DMS114 treated with DMSO at 0.1 percent for 48 hours (cell line): ENCODE results near the gene OSBPL1A.
A peak's percentile ranks its signal among the peaks of the same experiment; 100 is the strongest.
"Not testable (repeated sequence)": the region's sequence is repeated elsewhere in the genome, so short reads cannot be mapped to it uniquely, and the experiment has no call there.

Experiments used
- DNase-seq: peaks from one replicate; lab custom pipeline; 2025; ENCODE audit not compliant: unreplicated experiment; lab: John Stamatoyannopoulos, UW

Gene OSBPL1A

GRCh38 chr18:24189664-24190346 lies 207.8 kb downstream of the OSBPL1A start:
- DNase-seq: no peak

- DNase-seq: no peak
These were observed 208.6 kb downstream of the OSBPL1A start for GRCh38 chr18:24189007-24189528.

- DNase-seq: no peak
These were observed 209.5 kb downstream of the OSBPL1A start for GRCh38 chr18:24188120-24188519.

GRCh38 chr18:24187689-24188088 lies 209.9 kb downstream of the OSBPL1A start:
- DNase-seq: no peak

GRCh38 chr18:24187049-24187448 lies 210.6 kb downstream of the OSBPL1A start:
- DNase-seq: no peak

- DNase-seq: no peak
These were observed 211.8 kb downstream of the OSBPL1A start for GRCh38 chr18:24185805-24186204.

- no peak for DNase-seq
These were observed 215.8 kb downstream of the OSBPL1A start for GRCh38 chr18:24181806-24182205.

- DNase-seq: no peak
These were observed 217.6 kb downstream of the OSBPL1A start for GRCh38 chr18:24180048-24180447.

GRCh38 chr18:24177499-24178133 lies 220.0 kb downstream of the OSBPL1A start:
- no peak for DNase-seq

GRCh38 chr18:24176727-24177416 lies 220.8 kb downstream of the OSBPL1A start:
- DNase-seq: no peak

GRCh38 chr18:24173997-24174396 lies 223.6 kb downstream of the OSBPL1A start:
- no peak for DNase-seq

GRCh38 chr18:24170360-24170759 lies 227.3 kb downstream of the OSBPL1A start:
- no peak for DNase-seq

- DNase-seq: no peak
These were observed 229.1 kb downstream of the OSBPL1A start for GRCh38 chr18:24168496-24168895.

GRCh38 chr18:24161304-24161703 lies 236.3 kb downstream of the OSBPL1A start:
- DNase-seq: no peak

GRCh38 chr18:24160086-24160485 lies 237.5 kb downstream of the OSBPL1A start:
- no peak for DNase-seq

- no peak for DNase-seq
These were observed 239.8 kb downstream of the OSBPL1A start for GRCh38 chr18:24157855-24158254.

- DNase-seq: no peak
These were observed 244.2 kb downstream of the OSBPL1A start for GRCh38 chr18:24153397-24153796.

GRCh38 chr18:24149591-24149990 lies 248.0 kb downstream of the OSBPL1A start:
- not testable (repeated sequence) for DNase-seq

GRCh38 chr18:24142376-24142775 lies 255.2 kb downstream of the OSBPL1A start:
- no peak for DNase-seq

- no peak for DNase-seq
These were observed 256.9 kb downstream of the OSBPL1A start for GRCh38 chr18:24140697-24141096.

- DNase-seq: peak; percentile 72
These were observed 258.6 kb downstream of the OSBPL1A start, which contains the start of gene CABYR for GRCh38 chr18:24138789-24139616. TSS of gene CABYR (plus strand) at chr18:24139062. CDS start at chr18:24143115, 4,053 bp downstream.
